Measurements from ENCODE around the gene SEMA7A.

Gene SEMA7A

DNA sequence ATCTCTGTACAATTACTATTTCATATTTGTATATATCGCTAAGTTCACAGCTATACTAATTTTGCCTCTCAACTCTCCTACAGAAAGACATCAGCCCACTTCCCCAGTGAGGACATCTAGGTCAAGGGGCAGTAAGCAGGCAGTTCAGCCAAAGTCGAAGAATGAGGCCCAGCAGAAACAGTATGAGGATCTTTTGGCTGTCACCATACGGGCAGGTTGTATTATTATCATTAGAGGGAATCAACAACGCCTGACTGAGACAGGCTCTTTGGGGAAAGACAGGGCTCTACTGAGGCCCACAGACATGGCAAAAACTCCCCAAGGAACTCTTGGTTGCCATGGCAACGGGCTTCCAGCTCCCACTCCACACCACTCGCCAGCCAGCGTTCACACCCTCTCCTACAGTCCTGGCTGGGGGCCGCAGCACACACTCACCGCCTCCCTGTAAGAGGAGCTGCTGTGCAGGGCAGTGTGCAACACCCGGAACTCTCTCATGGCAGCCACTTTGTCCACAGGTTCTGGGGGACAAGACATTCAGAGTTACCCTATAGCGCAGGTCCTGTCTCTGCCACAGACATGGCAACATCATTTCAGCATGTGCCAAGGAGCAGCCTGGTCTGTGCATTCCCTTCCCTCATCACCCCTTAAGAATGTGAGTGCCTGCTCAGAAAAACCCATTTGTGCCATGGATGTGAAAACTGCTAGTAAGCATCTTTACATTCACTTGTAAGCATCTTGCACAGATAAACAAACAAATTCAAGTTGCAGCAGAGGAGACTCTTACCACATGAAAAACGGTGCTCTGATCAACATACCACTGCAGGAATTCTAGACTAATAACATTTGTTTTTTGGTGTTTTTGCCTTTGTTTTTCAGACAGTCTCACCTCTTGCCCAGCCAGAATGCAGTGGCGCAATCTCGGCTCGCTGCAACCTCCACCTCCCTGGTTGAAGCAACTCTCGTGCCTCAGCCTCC is 18.4 kb upstream of the SEMA7A start:
- Histone ChIP-seq H3K27me3 (ENCODE audit: low read length) (no peaks in the 10 kb centered on the region), H3K4me3 (ENCODE audit: insufficient read depth, low read length, poor library complexity, severe bottlenecking) (no peak overlapping the region), H3K79me2 (ENCODE audit: insufficient read depth, low read length) (no peaks in the 10 kb centered on the region), H3K9me2 (replicated peaks; ENCODE audit: insufficient read depth, low read length) (no peaks in the 10 kb centered on the region), H2AFZ (ENCODE audit: low read depth, low read length, severe bottlenecking) (no peak overlapping the region), H3K9me3 (ENCODE audit: insufficient read depth, low read length) (no peaks in the 10 kb centered on the region), H3F3A (ENCODE audit: insufficient read depth) (no peaks in the 10 kb centered on the region), H3K9ac (ENCODE audit: low read length) (no peak overlapping the region), H3K36me3 (ENCODE audit: low read length) (no peaks in the 10 kb centered on the region), H4K20me1 (ENCODE audit: low read depth, low read length) (no peaks in the 10 kb centered on the region), H3K4me2 (ENCODE audit: low read depth, low read length, poor library complexity, severe bottlenecking) (no peak overlapping the region), H3K27ac (ENCODE audit: low read depth, low read length) (no peak overlapping the region)
- no peak for TF ChIP-seq EZH2phosphoT487 (conservative IDR thresholded peaks at IDR 0.05; ENCODE audit: low read length)
- TF ChIP-seq, protein P1, sequence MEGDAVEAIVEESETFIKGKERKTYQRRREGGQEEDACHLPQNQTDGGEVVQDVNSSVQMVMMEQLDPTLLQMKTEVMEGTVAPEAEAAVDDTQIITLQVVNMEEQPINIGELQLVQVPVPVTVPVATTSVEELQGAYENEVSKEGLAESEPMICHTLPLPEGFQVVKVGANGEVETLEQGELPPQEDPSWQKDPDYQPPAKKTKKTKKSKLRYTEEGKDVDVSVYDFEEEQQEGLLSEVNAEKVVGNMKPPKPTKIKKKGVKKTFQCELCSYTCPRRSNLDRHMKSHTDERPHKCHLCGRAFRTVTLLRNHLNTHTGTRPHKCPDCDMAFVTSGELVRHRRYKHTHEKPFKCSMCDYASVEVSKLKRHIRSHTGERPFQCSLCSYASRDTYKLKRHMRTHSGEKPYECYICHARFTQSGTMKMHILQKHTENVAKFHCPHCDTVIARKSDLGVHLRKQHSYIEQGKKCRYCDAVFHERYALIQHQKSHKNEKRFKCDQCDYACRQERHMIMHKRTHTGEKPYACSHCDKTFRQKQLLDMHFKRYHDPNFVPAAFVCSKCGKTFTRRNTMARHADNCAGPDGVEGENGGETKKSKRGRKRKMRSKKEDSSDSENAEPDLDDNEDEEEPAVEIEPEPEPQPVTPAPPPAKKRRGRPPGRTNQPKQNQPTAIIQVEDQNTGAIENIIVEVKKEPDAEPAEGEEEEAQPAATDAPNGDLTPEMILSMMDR (IDR thresholded peaks at IDR 0.05; ENCODE audit: insufficient read depth, low read length, poor library complexity, severe bottlenecking) = no peak

DNA sequence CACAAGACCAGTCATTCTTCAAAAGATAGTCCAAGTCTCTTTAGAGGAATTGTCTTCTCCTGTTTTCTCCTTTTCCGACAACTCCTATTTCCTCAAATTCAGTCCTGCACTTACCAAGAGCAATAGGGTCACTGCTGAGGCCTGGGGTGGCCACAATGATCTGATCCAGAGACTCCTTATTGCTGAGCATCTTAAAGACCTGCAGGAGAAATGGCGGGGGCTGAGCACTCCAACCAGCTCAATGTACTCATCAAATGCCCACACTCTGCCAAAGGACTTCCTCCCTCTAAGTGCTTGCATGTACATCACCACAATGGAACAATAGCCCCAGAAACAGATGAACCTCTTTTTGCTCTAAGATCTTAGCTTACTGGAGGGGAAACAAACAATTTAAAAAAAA is 17.6 kb upstream of the SEMA7A start:
- no peaks in the 10 kb centered on the region for H3K79me2 ChIP-seq (ENCODE audit: insufficient read depth, low read length)
- no peak overlapping the region for H3K4me2 ChIP-seq (ENCODE audit: low read depth, low read length, poor library complexity, severe bottlenecking)
- no peaks in the 10 kb centered on the region for H3K27me3 ChIP-seq (ENCODE audit: low read length)
- no peaks in the 10 kb centered on the region for H3K9me3 ChIP-seq (ENCODE audit: insufficient read depth, low read length)
- no peaks in the 10 kb centered on the region for H3F3A ChIP-seq (ENCODE audit: insufficient read depth)
- H3K27ac ChIP-seq (ENCODE audit: low read depth, low read length) = no peak overlapping the region
- H3K9ac ChIP-seq (ENCODE audit: low read length) = no peak overlapping the region
- no peak overlapping the region for H2AFZ ChIP-seq (ENCODE audit: low read depth, low read length, severe bottlenecking)
- no peaks in the 10 kb centered on the region for H3K36me3 ChIP-seq (ENCODE audit: low read length)
- no peaks in the 10 kb centered on the region for H3K9me2 ChIP-seq (replicated peaks; ENCODE audit: insufficient read depth, low read length)
- TF ChIP-seq, protein P1 (IDR thresholded peaks at IDR 0.05; ENCODE audit: insufficient read depth, low read length, poor library complexity, severe bottlenecking) = no peak
- no peak for TF ChIP-seq EZH2phosphoT487 (conservative IDR thresholded peaks at IDR 0.05; ENCODE audit: low read length)
- H3K4me3 ChIP-seq (ENCODE audit: insufficient read depth, low read length, poor library complexity, severe bottlenecking) = no peak overlapping the region
- no peaks in the 10 kb centered on the region for H4K20me1 ChIP-seq (ENCODE audit: low read depth, low read length)

DNA sequence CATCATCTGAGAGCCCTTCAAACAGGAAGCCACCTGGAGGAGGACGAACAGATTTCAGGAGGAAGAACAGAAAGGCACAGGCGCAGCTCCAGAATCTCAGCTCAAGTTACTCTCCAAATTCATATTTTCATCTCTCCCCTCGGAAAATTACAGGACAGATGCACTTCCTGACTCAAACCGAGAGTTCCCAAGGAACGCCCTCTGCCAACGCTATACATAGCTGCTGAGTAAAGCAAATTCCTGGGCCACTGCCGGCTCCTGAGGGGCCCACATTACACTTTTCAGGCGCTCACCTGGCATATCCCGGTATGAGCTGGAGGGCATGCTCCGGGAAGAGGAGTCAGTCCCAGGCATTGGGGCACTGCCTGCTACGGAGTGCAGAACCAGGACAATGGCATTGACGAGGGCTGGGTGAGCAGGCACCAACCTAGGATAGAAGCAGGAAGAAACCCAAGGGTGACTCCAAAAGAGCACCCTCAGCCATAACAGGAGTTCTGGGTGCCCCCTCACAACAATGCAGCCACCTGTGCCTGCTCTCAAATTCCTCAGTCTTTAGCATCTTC is 16.0 kb upstream of the SEMA7A start:
- Histone ChIP-seq H3K9me3 (ENCODE audit: insufficient read depth, low read length) (no peaks in the 10 kb centered on the region), H4K20me1 (ENCODE audit: low read depth, low read length) (no peaks in the 10 kb centered on the region), H3K9ac (ENCODE audit: low read length) (no peak overlapping the region), H3K36me3 (ENCODE audit: low read length) (no peaks in the 10 kb centered on the region), H3K79me2 (ENCODE audit: insufficient read depth, low read length) (no peaks in the 10 kb centered on the region), H3K4me2 (ENCODE audit: low read depth, low read length, poor library complexity, severe bottlenecking) (no peak overlapping the region), H3K27ac (ENCODE audit: low read depth, low read length) (no peak overlapping the region), H2AFZ (ENCODE audit: low read depth, low read length, severe bottlenecking) (no peak overlapping the region), H3K27me3 (ENCODE audit: low read length) (no peaks in the 10 kb centered on the region), H3F3A (ENCODE audit: insufficient read depth) (no peaks in the 10 kb centered on the region), H3K4me3 (ENCODE audit: insufficient read depth, low read length, poor library complexity, severe bottlenecking) (no peak overlapping the region), H3K9me2 (replicated peaks; ENCODE audit: insufficient read depth, low read length) (no peaks in the 10 kb centered on the region)
- no peak for TF ChIP-seq EZH2phosphoT487 (conservative IDR thresholded peaks at IDR 0.05; ENCODE audit: low read length)
- TF ChIP-seq, protein P1 (IDR thresholded peaks at IDR 0.05; ENCODE audit: insufficient read depth, low read length, poor library complexity, severe bottlenecking) = no peak
